Thyroid gland (tissue), 4 donors: ENCODE results near the gene PHKA1.

Experiments
- POLR2A ChIP-seq, 2 donors: fragments of 450-650 bp; IDR thresholded peaks; one replicate each; pipeline ENCODE4 v1.6.1; 2017; ENCODE audit warnings: antibody characterized with exemption in 2 of 2, mild to moderate bottlenecking in 2 of 2, moderate library complexity in 1 of 2
- TF ChIP-seq, protein P1 (sequence below), 6 experiments: fragments of 200-600 bp in 3 of 6; fragments of 450-650 bp in 3 of 6; sonication (generic) in 3 of 6; IDR thresholded peaks; one replicate each; pipeline ENCODE4 v1.5.1; 2016 to 2019; ENCODE audit warnings: antibody characterized with exemption in 6 of 6, mild to moderate bottlenecking in 2 of 6, inconsistent platforms in 1 of 6, moderate library complexity in 1 of 6

GRCh38 chrX:72621163-72621562, 92.9 kb downstream of the PHKA1 start:
- TF ChIP-seq POLR2A (IDR thresholded peaks at IDR 0.05) = no peak
- TF ChIP-seq, protein P1, sequence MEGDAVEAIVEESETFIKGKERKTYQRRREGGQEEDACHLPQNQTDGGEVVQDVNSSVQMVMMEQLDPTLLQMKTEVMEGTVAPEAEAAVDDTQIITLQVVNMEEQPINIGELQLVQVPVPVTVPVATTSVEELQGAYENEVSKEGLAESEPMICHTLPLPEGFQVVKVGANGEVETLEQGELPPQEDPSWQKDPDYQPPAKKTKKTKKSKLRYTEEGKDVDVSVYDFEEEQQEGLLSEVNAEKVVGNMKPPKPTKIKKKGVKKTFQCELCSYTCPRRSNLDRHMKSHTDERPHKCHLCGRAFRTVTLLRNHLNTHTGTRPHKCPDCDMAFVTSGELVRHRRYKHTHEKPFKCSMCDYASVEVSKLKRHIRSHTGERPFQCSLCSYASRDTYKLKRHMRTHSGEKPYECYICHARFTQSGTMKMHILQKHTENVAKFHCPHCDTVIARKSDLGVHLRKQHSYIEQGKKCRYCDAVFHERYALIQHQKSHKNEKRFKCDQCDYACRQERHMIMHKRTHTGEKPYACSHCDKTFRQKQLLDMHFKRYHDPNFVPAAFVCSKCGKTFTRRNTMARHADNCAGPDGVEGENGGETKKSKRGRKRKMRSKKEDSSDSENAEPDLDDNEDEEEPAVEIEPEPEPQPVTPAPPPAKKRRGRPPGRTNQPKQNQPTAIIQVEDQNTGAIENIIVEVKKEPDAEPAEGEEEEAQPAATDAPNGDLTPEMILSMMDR (IDR thresholded peaks at IDR 0.05) = no peak
